ENCODE results near the gene CCDC185.

The CCDC185 gene

GRCh38 chr1:223419115-223419514, 25.9 kb downstream of the CCDC185 start:
- H3K36me3 ChIP-seq (ENCODE audit: control insufficient read depth, insufficient read depth, low read length), result no peaks in the 10 kb centered on the region
- H3K79me1 ChIP-seq (ENCODE audit: low read length), result no peaks in the 10 kb centered on the region
- no peak overlapping the region for H3K4me3 ChIP-seq (ENCODE audit: low read length)
- H2AK5ac ChIP-seq (ENCODE audit: low read length), result no peak overlapping the region
- 100% methylated on average over 3 of the region's 8 CpGs for WGBS (ENCODE audit: extremely low coverage, insufficient coverage, low lambda C conversion rate)
- H3K56ac ChIP-seq (ENCODE audit: low read length), result no peak overlapping the region
- no peaks in the 10 kb centered on the region for H3K27me3 ChIP-seq (ENCODE audit: insufficient read depth, low read length, poor library complexity)
- no peak overlapping the region for H2BK5ac ChIP-seq (ENCODE audit: low read length)
- no peak overlapping the region for H3K27ac ChIP-seq (ENCODE audit: low read depth, low read length)
- no peak overlapping the region for H3K23ac ChIP-seq (ENCODE audit: low read length)
- no peak overlapping the region for H3K4ac ChIP-seq (ENCODE audit: low read depth, low read length)
- no peak overlapping the region for H2BK120ac ChIP-seq (ENCODE audit: low read depth, low read length)
- H3K4me1 ChIP-seq (ENCODE audit: control insufficient read depth, low read depth, low read length), result no peaks in the 10 kb centered on the region
- H4K8ac ChIP-seq (ENCODE audit: low read depth, low read length), result no peak overlapping the region
- no peak overlapping the region for H4K5ac ChIP-seq (ENCODE audit: low read length)
- no peak for DNase-seq
- H3K9ac ChIP-seq (ENCODE audit: low read length), result no peak overlapping the region
- H3K79me2 ChIP-seq (ENCODE audit: control insufficient read depth, insufficient read depth, low read length), result no peaks in the 10 kb centered on the region
- H3K18ac ChIP-seq (ENCODE audit: low read length), result no peak overlapping the region
- no peak overlapping the region for H3K4me2 ChIP-seq (ENCODE audit: low read length)
- H2BK15ac ChIP-seq (replicated peaks; ENCODE audit: low read depth), result no peak overlapping the region

GRCh38 chr1:223419561-223419960, 26.3 kb downstream of the CCDC185 start:
- no peaks in the 10 kb centered on the region for H3K27me3 ChIP-seq (ENCODE audit: insufficient read depth, low read length, poor library complexity)
- no peak overlapping the region for H3K27ac ChIP-seq (ENCODE audit: low read depth, low read length)
- H3K4me3 ChIP-seq (ENCODE audit: low read length), result no peak overlapping the region
- H3K4me1 ChIP-seq (ENCODE audit: control insufficient read depth, low read depth, low read length), result no peaks in the 10 kb centered on the region
- no CpG with 5 or more reads among the region's 10 CpGs for WGBS (ENCODE audit: extremely low coverage, insufficient coverage, low lambda C conversion rate)
- H2BK15ac ChIP-seq (replicated peaks; ENCODE audit: low read depth), result no peak overlapping the region
- H2BK5ac ChIP-seq (ENCODE audit: low read length), result no peak overlapping the region
- H3K4me2 ChIP-seq (ENCODE audit: low read length), result no peak overlapping the region
- H3K36me3 ChIP-seq (ENCODE audit: control insufficient read depth, insufficient read depth, low read length), result no peaks in the 10 kb centered on the region
- no peak overlapping the region for H4K8ac ChIP-seq (ENCODE audit: low read depth, low read length)
- H3K79me1 ChIP-seq (ENCODE audit: low read length), result no peaks in the 10 kb centered on the region
- no peaks in the 10 kb centered on the region for H3K79me2 ChIP-seq (ENCODE audit: control insufficient read depth, insufficient read depth, low read length)
- H2BK120ac ChIP-seq (ENCODE audit: low read depth, low read length), result no peak overlapping the region
- H3K23ac ChIP-seq (ENCODE audit: low read length), result no peak overlapping the region
- H3K4ac ChIP-seq (ENCODE audit: low read depth, low read length), result no peak overlapping the region
- no peak overlapping the region for H3K18ac ChIP-seq (ENCODE audit: low read length)
- H2AK5ac ChIP-seq (ENCODE audit: low read length), result no peak overlapping the region
- no peak overlapping the region for H3K9ac ChIP-seq (ENCODE audit: low read length)
- no peak overlapping the region for H4K5ac ChIP-seq (ENCODE audit: low read length)
- DNase-seq, result no peak
- no peak overlapping the region for H3K56ac ChIP-seq (ENCODE audit: low read length)

GRCh38 chr1:223421025-223421424, 27.8 kb downstream of the CCDC185 start:
- no peak overlapping the region for H2BK5ac ChIP-seq (ENCODE audit: low read length)
- no peak for DNase-seq
- H3K4me1 ChIP-seq (ENCODE audit: control insufficient read depth, low read depth, low read length), result no peaks in the 10 kb centered on the region

GRCh38 chr1:223421676-223422075, 28.5 kb downstream of the CCDC185 start:
- no peak overlapping the region for H3K4me3 ChIP-seq (ENCODE audit: low read length)
- no peak overlapping the region for H3K56ac ChIP-seq (ENCODE audit: low read length)
- no peak overlapping the region for H2AK5ac ChIP-seq (ENCODE audit: low read length)
- H3K79me1 ChIP-seq (ENCODE audit: low read length), result no peaks in the 10 kb centered on the region
- no peak overlapping the region for H4K5ac ChIP-seq (ENCODE audit: low read length)
- H2BK120ac ChIP-seq (ENCODE audit: low read depth, low read length), result no peak overlapping the region
- H3K4me2 ChIP-seq (ENCODE audit: low read length), result no peak overlapping the region
- H3K4me1 ChIP-seq (ENCODE audit: control insufficient read depth, low read depth, low read length), result no peaks in the 10 kb centered on the region
- H3K27ac ChIP-seq (ENCODE audit: low read depth, low read length), result no peak overlapping the region
- H3K4ac ChIP-seq (ENCODE audit: low read depth, low read length), result no peak overlapping the region
- H2BK5ac ChIP-seq (ENCODE audit: low read length), result no peak overlapping the region
- no peak overlapping the region for H3K9ac ChIP-seq (ENCODE audit: low read length)
- DNase-seq, result no peak
- H3K79me2 ChIP-seq (ENCODE audit: control insufficient read depth, insufficient read depth, low read length), result no peaks in the 10 kb centered on the region
- no peak overlapping the region for H3K18ac ChIP-seq (ENCODE audit: low read length)
- WGBS (ENCODE audit: extremely low coverage, insufficient coverage, low lambda C conversion rate), result no CpG with 5 or more reads among the region's 2 CpGs
- no peaks in the 10 kb centered on the region for H3K27me3 ChIP-seq (ENCODE audit: insufficient read depth, low read length, poor library complexity)
- H4K8ac ChIP-seq (ENCODE audit: low read depth, low read length), result no peak overlapping the region
- no peak overlapping the region for H3K23ac ChIP-seq (ENCODE audit: low read length)
- no peaks in the 10 kb centered on the region for H3K36me3 ChIP-seq (ENCODE audit: control insufficient read depth, insufficient read depth, low read length)
- no peak overlapping the region for H2BK15ac ChIP-seq (replicated peaks; ENCODE audit: low read depth)

More at GRCh38 chr1:223421025-223421424, 27.8 kb downstream of the CCDC185 start:
- no peaks in the 10 kb centered on the region for H3K79me1 ChIP-seq (ENCODE audit: low read length)
- H3K23ac ChIP-seq (ENCODE audit: low read length), result no peak overlapping the region
- H2BK120ac ChIP-seq (ENCODE audit: low read depth, low read length), result no peak overlapping the region
- H2BK15ac ChIP-seq (replicated peaks; ENCODE audit: low read depth), result no peak overlapping the region
- H3K27ac ChIP-seq (ENCODE audit: low read depth, low read length), result no peak overlapping the region
- no peak overlapping the region for H3K9ac ChIP-seq (ENCODE audit: low read length)
- H3K18ac ChIP-seq (ENCODE audit: low read length), result no peak overlapping the region
- no peaks in the 10 kb centered on the region for H3K79me2 ChIP-seq (ENCODE audit: control insufficient read depth, insufficient read depth, low read length)
- no peaks in the 10 kb centered on the region for H3K36me3 ChIP-seq (ENCODE audit: control insufficient read depth, insufficient read depth, low read length)
- H3K4ac ChIP-seq (ENCODE audit: low read depth, low read length), result no peak overlapping the region
- no CpG with 5 or more reads among the region's 1 CpG for WGBS (ENCODE audit: extremely low coverage, insufficient coverage, low lambda C conversion rate)
- no peak overlapping the region for H4K8ac ChIP-seq (ENCODE audit: low read depth, low read length)
- H4K5ac ChIP-seq (ENCODE audit: low read length), result no peak overlapping the region
- H3K4me2 ChIP-seq (ENCODE audit: low read length), result no peak overlapping the region
- no peak overlapping the region for H2AK5ac ChIP-seq (ENCODE audit: low read length)
- no peak overlapping the region for H3K56ac ChIP-seq (ENCODE audit: low read length)
- no peak overlapping the region for H3K4me3 ChIP-seq (ENCODE audit: low read length)
- no peaks in the 10 kb centered on the region for H3K27me3 ChIP-seq (ENCODE audit: insufficient read depth, low read length, poor library complexity)

- H3K4ac ChIP-seq (ENCODE audit: low read depth, low read length), result no peak overlapping the region
- no peak overlapping the region for H4K8ac ChIP-seq (ENCODE audit: low read depth, low read length)
- H2BK5ac ChIP-seq (ENCODE audit: low read length), result no peak overlapping the region
- WGBS (ENCODE audit: extremely low coverage, insufficient coverage, low lambda C conversion rate), result no CpG with 5 or more reads among the region's 1 CpG
- no peak overlapping the region for H2BK15ac ChIP-seq (replicated peaks; ENCODE audit: low read depth)
- no peak overlapping the region for H2AK5ac ChIP-seq (ENCODE audit: low read length)
- no peak overlapping the region for H3K56ac ChIP-seq (ENCODE audit: low read length)
- no peaks in the 10 kb centered on the region for H3K4me1 ChIP-seq (ENCODE audit: control insufficient read depth, low read depth, low read length)
- no peaks in the 10 kb centered on the region for H3K79me2 ChIP-seq (ENCODE audit: control insufficient read depth, insufficient read depth, low read length)
- no peak overlapping the region for H2BK120ac ChIP-seq (ENCODE audit: low read depth, low read length)
- no peak overlapping the region for H4K5ac ChIP-seq (ENCODE audit: low read length)
- H3K27ac ChIP-seq (ENCODE audit: low read depth, low read length), result no peak overlapping the region
- H3K36me3 ChIP-seq (ENCODE audit: control insufficient read depth, insufficient read depth, low read length), result no peaks in the 10 kb centered on the region
- no peak overlapping the region for H3K23ac ChIP-seq (ENCODE audit: low read length)
- no peak overlapping the region for H3K4me2 ChIP-seq (ENCODE audit: low read length)
- H3K27me3 ChIP-seq (ENCODE audit: insufficient read depth, low read length, poor library complexity), result no peaks in the 10 kb centered on the region
- H3K79me1 ChIP-seq (ENCODE audit: low read length), result no peaks in the 10 kb centered on the region
- no peak overlapping the region for H3K18ac ChIP-seq (ENCODE audit: low read length)
- DNase-seq, result no peak
- H3K9ac ChIP-seq (ENCODE audit: low read length), result no peak overlapping the region
- H3K4me3 ChIP-seq (ENCODE audit: low read length), result no peak overlapping the region
Observed at GRCh38 chr1:223422911-223423310, 29.7 kb downstream of the CCDC185 start.

GRCh38 chr1:223423641-223424233, 30.5 kb downstream of the CCDC185 start:
- H3K23ac ChIP-seq (ENCODE audit: low read length), result no peak overlapping the region
- no peaks in the 10 kb centered on the region for H3K79me2 ChIP-seq (ENCODE audit: control insufficient read depth, insufficient read depth, low read length)
- H3K4ac ChIP-seq (ENCODE audit: low read depth, low read length), result no peak overlapping the region
- no peaks in the 10 kb centered on the region for H3K27me3 ChIP-seq (ENCODE audit: insufficient read depth, low read length, poor library complexity)
- WGBS (ENCODE audit: extremely low coverage, insufficient coverage, low lambda C conversion rate), result no CpG with 5 or more reads among the region's 4 CpGs
- H3K9ac ChIP-seq (ENCODE audit: low read length), result no peak overlapping the region
- no peaks in the 10 kb centered on the region for H3K36me3 ChIP-seq (ENCODE audit: control insufficient read depth, insufficient read depth, low read length)
- no peak overlapping the region for H2BK15ac ChIP-seq (replicated peaks; ENCODE audit: low read depth)
- no peak overlapping the region for H4K5ac ChIP-seq (ENCODE audit: low read length)
- no peak overlapping the region for H4K8ac ChIP-seq (ENCODE audit: low read depth, low read length)
- no peak for DNase-seq
- no peaks in the 10 kb centered on the region for H3K79me1 ChIP-seq (ENCODE audit: low read length)
- H3K18ac ChIP-seq (ENCODE audit: low read length), result no peak overlapping the region
- H3K4me3 ChIP-seq (ENCODE audit: low read length), result no peak overlapping the region
- no peak overlapping the region for H2AK5ac ChIP-seq (ENCODE audit: low read length)
- no peak overlapping the region for H3K27ac ChIP-seq (ENCODE audit: low read depth, low read length)
- no peak overlapping the region for H2BK5ac ChIP-seq (ENCODE audit: low read length)
- H3K4me2 ChIP-seq (ENCODE audit: low read length), result no peak overlapping the region
- H2BK120ac ChIP-seq (ENCODE audit: low read depth, low read length), result no peak overlapping the region
- no peak overlapping the region for H3K56ac ChIP-seq (ENCODE audit: low read length)
- no peaks in the 10 kb centered on the region for H3K4me1 ChIP-seq (ENCODE audit: control insufficient read depth, low read depth, low read length)

Measured in mesendoderm (in vitro differentiated cells).